HG03175 (cell line): ENCODE data around the gene ACTN4.

Source experiments
- ATAC-seq: cut with Tn5 transposase; IDR thresholded peaks from one replicate; pipeline ENCODE4 v1.9.1; 2021; ENCODE audit warnings: mild to moderate bottlenecking, moderate library complexity; ENCODE audit not compliant: unreplicated experiment

The ACTN4 gene

GRCh38 chr19:38635483-38636399, 11.7 kb upstream of the ACTN4 start:
- no peak for ATAC-seq

GRCh38 chr19:38638461-38638860, 9.0 kb upstream of the ACTN4 start:
- ATAC-seq: no peak

DNA sequence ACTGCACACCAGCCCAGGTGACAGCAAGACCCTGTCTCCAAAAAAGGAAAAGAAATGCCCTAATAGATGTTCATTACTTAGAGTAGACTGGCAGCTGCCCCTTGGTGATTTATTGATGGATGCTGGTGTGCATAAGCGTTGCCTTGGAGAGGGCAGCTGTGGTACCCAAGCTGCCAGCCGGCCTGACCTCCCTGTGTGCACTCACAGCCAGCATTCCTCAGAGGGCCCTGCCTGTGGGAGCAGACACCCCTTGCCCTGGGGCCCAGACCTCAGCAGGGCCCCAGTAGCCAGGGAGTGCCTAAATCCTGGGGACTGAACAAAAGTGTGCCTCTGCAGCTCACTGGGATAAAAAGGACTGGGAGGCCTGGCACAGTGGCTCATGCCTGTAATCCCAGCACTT, 7.8 kb upstream of the ACTN4 start:
- ATAC-seq: no peak

DNA sequence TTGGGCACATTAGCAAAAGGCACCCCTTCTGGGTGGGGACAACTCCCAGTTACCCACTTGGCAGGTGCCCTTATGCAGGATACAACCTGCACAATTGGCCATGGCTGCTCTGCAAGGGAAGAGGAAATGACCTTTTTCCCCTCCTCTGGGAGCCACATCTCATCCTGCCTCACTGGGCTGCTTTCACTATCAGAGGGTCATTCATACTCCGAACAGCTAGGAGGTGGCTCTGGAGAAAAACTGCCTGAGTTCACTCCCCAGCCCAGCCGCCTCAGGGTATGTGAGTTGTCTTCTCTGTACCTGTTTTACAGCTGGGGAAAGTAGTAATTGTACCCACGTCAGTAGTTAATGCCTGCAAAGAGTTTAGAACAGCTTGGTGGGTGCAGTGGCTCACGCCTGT, 7.1 kb upstream of the ACTN4 start:
- no peak for ATAC-seq

- no peak for ATAC-seq
These were observed 5.3 kb upstream of the ACTN4 start for GRCh38 chr19:38642176-38642575.

DNA sequence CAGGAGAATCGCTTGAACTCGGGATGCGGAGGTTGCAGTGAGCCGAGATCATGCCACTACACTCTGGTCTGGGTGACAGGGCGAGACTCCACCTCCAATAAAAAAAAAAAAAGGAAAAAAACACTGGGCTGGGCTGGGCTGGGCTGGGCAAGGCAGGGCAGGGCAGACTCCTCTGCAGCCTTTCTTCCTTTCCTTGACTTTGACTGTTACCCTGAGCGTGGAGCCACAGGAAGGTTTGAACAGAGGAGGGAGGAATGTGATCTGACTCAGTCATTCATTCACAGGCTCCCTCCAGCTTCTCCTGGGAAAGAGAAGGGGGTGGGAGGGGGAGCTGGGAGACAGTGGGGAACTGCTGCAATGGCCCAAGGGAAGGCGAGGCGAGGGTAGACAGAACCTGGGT, 2.7 kb upstream of the ACTN4 start:
- no peak for ATAC-seq

DNA sequence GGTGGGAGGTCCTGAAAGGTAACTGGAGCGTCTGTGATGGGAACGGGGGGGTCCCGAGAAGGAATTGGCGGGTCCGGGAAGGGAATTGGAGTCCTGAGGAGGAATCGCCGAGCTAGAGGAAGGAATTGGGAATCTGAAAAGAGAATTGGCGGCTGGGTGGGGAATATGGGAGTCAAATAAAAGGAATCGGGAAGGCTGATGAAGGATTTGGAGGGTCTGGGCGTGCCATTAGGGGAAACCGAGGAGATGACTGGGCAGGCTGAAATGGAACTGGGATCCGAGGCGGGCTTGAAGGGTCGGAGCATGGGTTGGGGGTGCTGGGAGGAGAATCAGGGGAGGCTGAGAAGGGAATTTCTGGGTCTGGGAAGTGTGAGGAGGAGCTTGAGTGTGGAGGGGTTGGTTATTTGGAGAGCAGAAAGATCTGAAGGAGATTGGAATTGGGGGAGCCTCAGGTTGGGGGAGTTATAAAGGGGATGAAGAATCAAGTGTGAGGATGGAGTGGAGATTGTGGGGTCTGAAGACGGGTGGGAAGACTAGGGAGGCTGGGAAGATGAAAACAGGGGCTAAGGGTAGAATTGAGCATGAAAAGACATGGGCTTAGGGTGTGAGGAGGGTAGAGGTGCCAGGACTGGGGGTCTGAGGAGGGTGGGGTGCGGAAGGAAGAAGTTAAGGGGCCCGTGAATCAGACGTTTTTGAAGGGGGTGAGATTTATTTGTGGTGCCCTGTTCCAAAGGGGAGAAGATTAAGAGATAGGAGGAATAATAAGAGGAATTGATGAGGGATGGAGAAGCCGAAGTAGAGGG, 718 bp downstream of the ACTN4 start:
- ATAC-seq: no peak

DNA sequence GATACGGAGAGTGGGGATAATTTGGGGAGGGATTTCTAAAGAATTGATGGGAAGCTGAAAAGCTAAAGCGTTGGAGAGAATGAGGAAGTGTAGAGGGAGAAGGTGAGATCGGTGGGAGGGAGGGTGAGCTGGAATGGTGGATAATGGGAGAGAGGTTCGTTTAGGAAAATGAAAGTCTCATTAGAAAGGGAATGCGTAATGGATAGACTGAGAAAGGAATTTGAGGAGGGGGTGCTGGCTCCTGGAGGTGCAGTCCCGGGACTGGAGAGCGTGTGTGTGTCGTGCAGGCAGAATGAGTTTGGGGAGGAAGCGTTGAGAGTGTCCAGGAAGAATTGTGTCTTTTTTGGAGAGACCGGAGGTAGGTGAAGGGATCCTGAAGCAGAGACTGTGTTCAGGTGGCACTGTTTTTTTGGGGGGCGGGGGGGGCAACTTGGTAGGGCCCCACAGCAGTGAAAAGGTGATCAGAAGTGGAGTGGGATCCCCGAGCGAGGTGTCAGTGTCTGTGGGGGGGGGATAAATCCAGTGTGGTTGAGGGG, 1.4 kb downstream of the ACTN4 start:
- no peak for ATAC-seq

DNA sequence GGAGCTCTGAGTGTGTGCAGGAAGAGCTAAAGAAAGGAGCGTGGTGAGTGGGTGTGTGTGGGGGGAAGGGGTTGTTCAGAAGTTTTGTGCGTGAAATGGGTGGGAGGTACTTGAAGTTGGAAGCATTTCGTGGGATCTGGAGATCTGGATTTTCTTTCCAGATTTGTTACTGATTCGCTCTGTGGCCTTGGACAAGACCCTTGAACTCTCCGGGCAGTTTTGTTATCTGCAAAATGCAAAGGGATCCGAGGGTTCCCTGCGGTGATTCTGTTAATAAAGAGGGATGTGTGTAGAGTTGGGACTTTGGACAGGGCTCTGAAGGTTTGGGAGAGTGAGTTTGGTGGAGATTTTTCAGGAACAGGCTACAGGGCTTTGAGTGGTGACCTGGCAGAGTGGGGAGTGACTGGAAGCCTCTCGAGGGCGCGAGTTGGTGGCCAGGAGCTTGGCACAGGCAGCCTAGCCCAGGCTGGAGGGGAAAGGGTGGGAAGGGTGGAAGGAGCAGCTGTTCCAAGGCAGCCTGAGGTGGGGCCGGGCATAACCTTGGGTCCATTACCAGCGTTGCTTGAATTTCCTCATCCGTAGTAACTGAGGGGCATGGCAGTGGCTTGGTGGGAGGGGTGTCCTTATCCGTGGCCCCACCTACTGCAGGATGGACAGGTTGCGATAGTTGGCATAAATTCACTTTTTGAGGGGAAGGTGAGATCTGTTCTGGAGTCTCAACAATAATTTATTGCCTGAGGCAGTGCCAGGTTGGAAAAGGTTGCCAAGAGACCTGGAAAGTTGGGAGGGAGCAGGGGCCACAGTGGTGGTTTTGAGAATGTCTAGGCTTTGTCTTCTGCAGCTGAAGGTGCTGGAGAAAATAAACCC, 2.1 kb downstream of the ACTN4 start:
- no peak for ATAC-seq

DNA sequence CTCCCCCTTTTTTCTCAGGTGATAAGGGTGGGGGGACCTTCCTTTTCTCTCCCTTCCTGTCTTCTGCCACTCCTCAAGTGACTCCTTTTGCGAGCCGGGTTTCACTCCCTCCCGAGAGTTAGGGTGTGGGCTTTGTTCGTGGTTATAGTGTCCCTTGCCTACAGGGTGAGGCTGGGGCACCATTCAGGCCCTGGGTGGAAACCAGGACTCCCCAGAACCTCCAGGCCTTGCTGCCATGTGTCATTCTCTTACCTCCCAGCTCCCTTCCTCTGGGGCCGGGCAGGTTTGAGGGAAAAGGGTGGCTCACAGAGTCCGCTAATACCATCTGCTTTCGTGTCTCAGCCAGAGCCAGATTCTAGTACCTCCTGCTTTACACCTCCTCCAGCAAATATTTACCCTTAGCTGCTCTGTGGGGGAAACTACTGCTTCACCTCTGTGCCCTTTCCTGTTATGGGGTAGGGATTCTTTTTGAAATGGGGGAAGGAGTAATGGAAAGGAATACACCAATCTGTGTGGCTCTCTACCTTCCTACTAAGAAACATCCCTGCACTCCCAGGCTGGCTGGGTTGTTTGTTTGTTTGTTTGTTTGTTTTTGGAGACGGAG, 2.8 kb downstream of the ACTN4 start:
- no peak for ATAC-seq

- no peak for ATAC-seq
These were observed 3.6 kb downstream of the ACTN4 start for GRCh38 chr19:38650911-38651584.

- no peak for ATAC-seq
These were observed 5.7 kb downstream of the ACTN4 start for GRCh38 chr19:38653028-38653571.

DNA sequence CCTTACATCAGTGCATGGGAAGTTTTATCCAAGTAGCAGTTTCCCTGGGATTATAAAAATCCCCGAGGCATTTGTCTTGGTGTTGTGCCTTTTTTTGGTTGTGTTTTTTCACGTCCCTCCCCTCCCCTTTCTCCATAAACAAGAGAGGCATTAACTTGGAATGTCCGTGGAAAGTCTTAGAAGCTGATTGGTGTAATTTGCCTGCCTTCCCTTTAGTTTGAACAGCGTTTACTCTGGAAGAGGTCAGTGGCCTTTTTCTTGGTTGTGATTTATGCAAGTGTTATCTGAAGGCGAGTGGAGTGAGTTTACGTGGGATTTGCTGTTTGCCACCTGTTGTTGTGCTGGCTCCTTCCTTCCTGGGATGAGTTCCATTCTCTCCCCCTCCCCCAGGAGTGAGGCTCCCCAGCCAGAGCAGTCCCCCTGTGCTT, 7.2 kb downstream of the ACTN4 start:
- ATAC-seq: no peak

DNA sequence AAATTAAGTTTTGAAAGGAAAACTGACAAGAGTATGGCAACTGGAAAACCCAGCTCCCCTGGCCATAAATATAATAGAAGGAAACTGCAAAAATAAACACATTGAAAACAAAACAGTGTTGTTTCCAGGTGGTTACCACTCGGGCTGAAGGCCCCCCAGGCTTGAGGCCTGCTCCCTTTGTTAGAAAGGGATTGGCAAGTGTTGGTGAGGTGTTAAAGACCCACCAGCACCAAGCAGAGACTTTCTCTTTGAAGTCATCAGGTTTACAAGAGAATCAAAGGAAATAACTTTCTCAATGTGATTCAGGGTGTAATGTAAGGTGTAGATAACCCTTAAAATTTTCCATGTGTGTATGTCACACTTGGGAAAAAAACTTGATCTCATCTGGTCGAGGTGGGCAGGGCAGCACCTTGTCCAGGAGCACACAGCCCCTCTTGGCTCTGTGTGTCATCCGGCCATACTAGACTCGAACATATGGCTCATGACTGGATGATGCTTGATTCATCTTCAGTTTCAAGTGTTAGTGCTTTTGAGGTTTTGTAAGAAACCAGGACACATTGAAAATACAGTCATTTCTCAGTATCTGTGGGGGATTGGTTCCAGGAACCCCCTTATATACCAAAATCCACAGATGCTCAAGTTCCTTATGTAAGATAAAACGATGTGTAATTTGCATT, 7.8 kb downstream of the ACTN4 start:
- ATAC-seq: no peak

GRCh38 chr19:38656171-38656981, 8.9 kb downstream of the ACTN4 start:
- ATAC-seq: no peak

DNA sequence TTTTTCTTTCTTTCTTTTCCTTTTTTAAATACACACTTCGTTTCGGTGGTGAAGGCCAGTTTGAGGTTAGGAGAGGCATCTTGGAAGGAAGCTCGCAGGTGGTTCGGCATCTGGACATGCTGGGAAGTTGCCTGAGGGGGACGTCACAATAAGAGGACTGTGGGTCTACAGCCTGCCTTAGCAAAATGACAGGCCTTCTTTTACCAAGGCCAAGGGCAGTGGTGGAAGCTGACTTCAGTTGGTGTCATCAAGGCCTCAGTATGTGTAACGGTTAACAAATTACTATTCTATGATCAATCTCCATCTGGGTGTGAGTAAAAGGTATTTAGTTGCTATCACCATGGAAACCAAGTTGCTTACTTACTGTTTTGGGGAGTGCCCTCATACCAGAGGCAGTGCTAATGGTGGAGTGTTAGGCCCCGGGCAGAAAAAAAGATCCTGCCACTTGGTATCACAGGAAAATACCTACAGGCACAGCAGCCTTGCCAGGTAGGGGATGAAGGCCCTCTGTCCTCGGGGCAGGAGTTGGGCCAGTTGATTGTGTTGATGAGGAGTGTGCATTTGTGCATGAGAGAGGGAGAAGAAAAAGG, 10.3 kb downstream of the ACTN4 start:
- ATAC-seq: no peak

DNA sequence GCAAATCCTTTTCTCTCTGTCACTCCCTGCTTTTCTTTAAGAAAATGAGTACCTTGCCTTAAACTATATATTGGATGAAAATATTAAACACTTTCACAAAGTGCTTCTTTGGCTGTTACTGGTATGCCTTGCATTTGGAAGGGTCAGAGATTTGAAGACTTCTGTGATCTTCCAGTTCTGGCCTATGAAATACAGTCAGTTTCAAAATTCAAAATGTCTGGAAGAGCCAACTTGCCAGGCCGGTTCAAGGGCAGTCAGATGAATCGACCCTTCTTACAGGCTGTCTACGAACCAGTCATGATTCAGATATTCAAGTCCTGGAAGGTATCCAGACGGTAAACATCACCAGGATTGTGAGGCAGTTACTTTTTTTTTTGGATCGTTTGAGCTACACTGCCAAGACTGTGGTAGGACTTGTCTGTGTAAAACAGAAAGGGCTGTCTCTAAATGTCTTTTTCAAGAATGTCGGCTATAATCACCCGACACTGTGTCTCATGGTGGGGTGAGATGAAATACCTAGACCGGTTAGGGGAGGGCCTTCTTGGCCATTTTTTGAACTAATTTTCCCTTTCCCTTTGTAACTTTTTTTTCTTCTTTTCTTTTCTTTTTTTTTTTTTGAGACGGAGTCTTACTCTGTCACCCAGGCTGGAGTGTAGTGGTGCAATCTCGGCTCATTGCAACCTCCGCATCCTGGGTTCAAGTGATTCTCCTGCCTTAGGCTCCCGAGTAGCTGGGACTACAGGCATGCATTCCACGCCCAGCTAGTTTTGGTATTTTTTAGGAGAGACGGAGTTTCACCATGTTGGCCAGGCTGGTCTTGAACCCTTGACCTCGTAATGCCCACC, 11.2 kb downstream of the ACTN4 start:
- no peak for ATAC-seq
